GM12878 (cell line): Measurements from ENCODE around the gene DYNC1LI1. TPM values are rescaled to one million over a fixed set of nuclear protein-coding genes. Genes with fewer than 3 reads are reported as not detected.

ENCODE experiments used
- ATAC-seq: fragments of 200-7000 bp; cut with Tn5 transposase; 3 replicates; pipeline ENCODE4 v1.9.1; 2020; ENCODE audit warnings: mild to moderate bottlenecking, moderate library complexity
- BruUV-seq: library from RNA; stranded (reverse); fragments of 400-500 nt; replicated peaks from 2 replicates; lab custom pipeline; 2021; lab: Mats Ljungman, UMichigan
- CTCF ChIA-PET: fragments of 300-600 bp; sonication (Branson Sonifier 250); formaldehyde crosslinking; extraction: SDS; loops from one replicate; lab custom pipeline; 2021; ENCODE audit warnings: inconsistent platforms; lab: Yijun Ruan, JAX
- POLR2A ChIA-PET: fragments of 350-600 bp; formaldehyde crosslinking; extraction: SDS; loops from one replicate; lab custom pipeline; 2021; ENCODE audit warnings: inconsistent platforms; lab: Charles Lee
- RAD21 ChIA-PET: fragments of 300-600 bp; sonication (Branson Sonifier 250); formaldehyde crosslinking; loops from one replicate; lab custom pipeline; 2023; ENCODE audit warnings: antibody characterized with exemption; ENCODE audit not compliant: unreplicated experiment; lab: Charles Lee
- SMC1A ChIA-PET: fragments of 300-600 bp; sonication (Branson Sonifier 250); formaldehyde crosslinking; loops from one replicate; lab custom pipeline; 2023; ENCODE audit not compliant: unreplicated experiment, uncharacterized antibody; lab: Charles Lee
- DNase-seq: peaks from one replicate; pipeline ENCODE4 v3.0.0-alpha.2; 2011; ENCODE audit warnings: low read depth, low spot score
- FAIRE-seq: peaks from 3 replicates; lab custom pipeline; 2011; peaks lifted over from hg19 to GRCh38; lab: Jason Lieb, UNC
- H2AFZ ChIP-seq: 2 replicates; pipeline ENCODE4 v1.6.0; 2011; ENCODE audit warnings: low read depth, low read length, control low read depth; ENCODE audit not compliant: control insufficient read depth
- H3K27ac ChIP-seq: 2 replicates; pipeline ENCODE4 v1.5.1; 2011; ENCODE audit warnings: control low read depth; ENCODE audit not compliant: control insufficient read depth, insufficient read depth
- H3K27me3 ChIP-seq, 2 experiments: replicated peaks in 1 of 2; 2 replicates each; pipeline versions ENCODE4 v1.6.0 to v1.6.1; 2011; ENCODE audit warnings: low read length in 1 of 2; ENCODE audit not compliant: control insufficient read depth in 2 of 2, insufficient read depth in 2 of 2
- H3K36me3 ChIP-seq, 2 experiments: 2 replicates each; pipeline ENCODE4 v1.5.1; 2011; ENCODE audit warnings: low read length in 1 of 2; ENCODE audit not compliant: control insufficient read depth in 2 of 2, insufficient read depth in 2 of 2
- H3K4me1 ChIP-seq: 2 replicates; pipeline ENCODE4 v1.6.1; 2011; ENCODE audit warnings: mild to moderate bottlenecking, low read length, moderate library complexity, mixed read lengths; ENCODE audit not compliant: control insufficient read depth, insufficient read depth
- H3K4me2 ChIP-seq: 2 replicates; pipeline ENCODE4 v1.6.0; 2011; ENCODE audit warnings: control low read depth; ENCODE audit not compliant: control insufficient read depth, insufficient read depth
- H3K4me3 ChIP-seq: fragments of 200-600 bp; sonication (generic); 2 replicates; pipeline ENCODE4 v1.5.1; 2016
- H3K79me2 ChIP-seq: 2 replicates; pipeline ENCODE4 v1.6.0; 2011; ENCODE audit warnings: low read length; ENCODE audit not compliant: control insufficient read depth, insufficient read depth
- H3K9ac ChIP-seq: 2 replicates; pipeline ENCODE4 v1.8.0; 2011; ENCODE audit warnings: low read length, control low read depth, mixed read lengths; ENCODE audit not compliant: control insufficient read depth, insufficient read depth
- H3K9me3 ChIP-seq: replicated peaks from 3 replicates; pipeline ENCODE4 v1.5.1; 2011; ENCODE audit warnings: mild to moderate bottlenecking, low read length; ENCODE audit not compliant: control insufficient read depth, insufficient read depth
- H4K20me1 ChIP-seq: 2 replicates; pipeline ENCODE4 v1.6.0; 2011; ENCODE audit not compliant: control insufficient read depth, insufficient read depth
- ATF2 ChIP-seq: IDR thresholded peaks from 2 replicates; pipeline ENCODE4 v1.6.1; 2012; ENCODE audit warnings: low read length, inconsistent platforms
- ATF3 ChIP-seq: IDR thresholded peaks from 2 replicates; pipeline ENCODE4 v1.6.1; 2011; ENCODE audit warnings: low read depth, mild to moderate bottlenecking, low read length, moderate library complexity, borderline replicate concordance; ENCODE audit errors: extremely low read depth
- BACH1 ChIP-seq: fragments of 450-650 bp; IDR thresholded peaks from 2 replicates; pipeline ENCODE4 v1.6.1; 2017; ENCODE audit warnings: mild to moderate bottlenecking, borderline replicate concordance
- BCL11A ChIP-seq: IDR thresholded peaks from 2 replicates; pipeline ENCODE4 v1.6.1; 2011; ENCODE audit warnings: low read depth, low read length
- BMI1 ChIP-seq: fragments of 450-650 bp; IDR thresholded peaks from 2 replicates; pipeline ENCODE4 v1.6.1; 2016; ENCODE audit warnings: mild to moderate bottlenecking, moderate library complexity, borderline replicate concordance
- CREM ChIP-seq: IDR thresholded peaks from 2 replicates; pipeline ENCODE4 v1.6.1; 2014; ENCODE audit warnings: antibody characterized with exemption, low read depth
- FOXK2 ChIP-seq: fragments of 450-650 bp; IDR thresholded peaks from 2 replicates; pipeline ENCODE4 v1.6.1; 2017; ENCODE audit warnings: mild to moderate bottlenecking, moderate library complexity
- JUNB ChIP-seq: IDR thresholded peaks from 2 replicates; pipeline ENCODE4 v1.6.1; 2016; ENCODE audit warnings: antibody characterized with exemption, mild to moderate bottlenecking
- KLF5 ChIP-seq: fragments of 450-650 bp; IDR thresholded peaks from 2 replicates; pipeline ENCODE4 v1.6.1; 2014; ENCODE audit warnings: mild to moderate bottlenecking; ENCODE audit not compliant: partially characterized antibody
- MEF2B ChIP-seq: fragments of 450-650 bp; IDR thresholded peaks from 2 replicates; pipeline ENCODE4 v1.6.1; 2018; ENCODE audit warnings: mild to moderate bottlenecking, moderate library complexity; ENCODE audit not compliant: partially characterized antibody, poor library complexity, severe bottlenecking
- MTA2 ChIP-seq: fragments of 450-650 bp; IDR thresholded peaks from 2 replicates; pipeline ENCODE4 v1.6.1; 2016; ENCODE audit warnings: low read depth, mild to moderate bottlenecking, moderate library complexity
- SIN3A ChIP-seq: IDR thresholded peaks from 2 replicates; pipeline ENCODE4 v1.6.1; 2012; ENCODE audit warnings: low read depth, low read length, improper control_type of control experiment
- SMAD5 ChIP-seq: IDR thresholded peaks from 2 replicates; pipeline ENCODE4 v1.6.1; 2016; ENCODE audit warnings: antibody characterized with exemption, low read depth
- TAF1 ChIP-seq: IDR thresholded peaks from 2 replicates; pipeline ENCODE4 v1.6.1; 2011; ENCODE audit warnings: mild to moderate bottlenecking, low read depth, low read length, borderline replicate concordance
- WGBS: methylation state at CpG from one replicate; pipeline ENCODE4 v1.1.6; 2016; ENCODE audit warnings: low lambda C conversion rate; ENCODE audit not compliant: insufficient replicate concordance, insufficient coverage; ENCODE audit errors: missing lambda C conversion rate; 5-methylcytosine and 5-hydroxymethylcytosine counted together
- in situ Hi-C: fragments of 300-500 bp; cut with MboI; formaldehyde crosslinking; loops from 9 replicates; pipeline ENCODE4 v1.14.3; 2018; ENCODE audit warnings: mixed read lengths
- intact Hi-C: fragments of 100-400 bp; cut with micrococcal nuclease; formaldehyde crosslinking; loops from one replicate; pipeline ENCODE4 v1.14.2; 2022; ENCODE audit not compliant: unreplicated experiment
- polyA plus RNA-seq, 11 experiments: library from polyadenylated mRNA; depleted of rRNA in 4 of 11; unstranded in 6 of 11; stranded (reverse) in 5 of 11; fragments of >200 nt; fragmentation: Nextera tagmentation in 4 of 11; fragmentation: Illumina TruSeq in 1 of 11; extraction: Ambion mirVana in 4 of 11; extraction: Trizol in 1 of 11; gene quantifications; 1 replicate in 1 of 11; 2 replicates in 10 of 11; pipeline versions ENCODE4 v1.2.1 to v1.2.3, GENCODE V29; 2011 to 2016; ENCODE audit warnings: inconsistent platforms in 2 of 11, missing spikeins in 2 of 11, low read depth in 1 of 11
- total RNA-seq, 4 experiments: library from RNA; depleted of rRNA in 3 of 4; stranded (reverse); fragments of >200 nt in 3 of 4; fragmentation: Illumina TruSeq in 1 of 4; extraction: Trizol in 1 of 4; gene quantifications; 2 replicates each; pipeline versions ENCODE4 v1.2.1 to v1.2.3, GENCODE V29; 2013 to 2021

Gene DYNC1LI1
- total and polyA plus RNA-seq, 10 of the 15 experiments (the other 5 are each of a cell fraction or from before 2014, with no cell fraction given): 11.5 to 51.7 (median 32.0) TPM

DNA sequence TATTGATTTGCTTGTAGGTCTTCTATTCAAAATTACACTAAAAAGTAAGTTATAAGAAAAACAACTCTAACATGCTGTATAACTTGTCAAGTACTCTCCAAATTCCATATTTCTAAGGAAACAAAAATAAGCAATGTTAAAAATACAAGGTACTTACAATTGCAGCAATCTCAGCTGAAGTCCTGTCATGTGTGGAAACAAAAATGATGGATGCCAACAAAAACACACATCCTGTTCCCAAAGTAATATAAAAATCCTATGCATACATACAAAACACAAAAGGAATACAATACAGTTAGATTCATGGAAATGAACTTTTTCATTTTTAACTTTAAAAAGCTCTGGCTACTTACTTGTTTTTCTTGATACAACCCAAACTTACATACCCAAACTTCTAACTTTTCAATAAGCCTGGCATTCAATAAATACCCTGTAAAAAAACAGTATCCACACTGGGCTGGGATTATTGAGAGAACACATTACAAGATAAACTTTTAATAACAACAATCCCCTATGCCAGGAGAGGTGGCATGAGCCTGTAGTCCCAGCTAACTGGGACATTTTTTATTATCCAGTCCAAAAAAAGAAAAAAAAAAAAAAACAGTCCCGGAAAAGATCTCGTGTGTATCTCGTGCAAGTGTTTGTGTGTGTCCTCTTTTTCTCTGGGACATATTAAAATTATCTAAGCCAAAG, 82.7 kb downstream of the DYNC1LI1 start:
- 100% methylated on average over 3 of the region's 3 CpGs for WGBS
- intact Hi-C loops (no loop called here), in situ Hi-C loops (no loop called here)
- Histone ChIP-seq H3K9me3 (no peaks in the 10 kb centered on the region), H3K4me1 (no peaks in the 10 kb centered on the region), H3K4me2 (no peak overlapping the region), H3K36me3 (no peaks in the 10 kb centered on the region; a peak in 1 of 4 replicates), H3K9ac (no peak overlapping the region), H2AFZ (no peak overlapping the region), H3K27me3 (no peaks in the 10 kb centered on the region), H3K4me3 (no peak overlapping the region), H3K27ac (no peak overlapping the region), H3K79me2 (no peaks in the 10 kb centered on the region), H4K20me1 (no peaks in the 10 kb centered on the region)
- FAIRE-seq (no peak), ATAC-seq (no peak), DNase-seq (no peak)
- no TSS peak for BruUV-seq
- TF ChIP-seq JUNB (no peak), MTA2 (no peak), SMAD5 (no peak), CREM (no peak), BCL11A (no peak), ATF2 (no peak), TAF1 (no peak), KLF5 (no peak), SIN3A (no peak), BMI1 (no peak), FOXK2 (no peak), ATF3 (no peak), BACH1 (no peak), MEF2B (no peak)
- POLR2A ChIA-PET: interaction anchor here (0.6 to 1.8 kb wide), 6 partner anchors 10 to 218 kb away, joined by 3 to 5 read pairs (median 4); no protein-coding TSS in a partner anchor
- RAD21 ChIA-PET: interaction anchor here (0.7 to 3.6 kb wide), 4 partner anchors 11 to 113 kb away, joined by 3 to 10 read pairs (median 5); no protein-coding TSS in a partner anchor
- CTCF ChIA-PET: interaction anchor here (1.2 to 1.5 kb wide), 2 partner anchors 10 to 63 kb away, joined by 4 to 5 read pairs; no protein-coding TSS in a partner anchor
- SMC1A ChIA-PET: interaction anchor here (0.7 to 1.7 kb wide), 5 partner anchors 14 to 25 kb away, joined by 3 to 4 read pairs (median 3); no protein-coding TSS in a partner anchor
